Measurements from ENCODE around the gene ALOX5AP.
"Not testable (repeated sequence)": the region's sequence is repeated elsewhere in the genome, so short reads cannot be mapped to it uniquely, and the experiment has no call there.

Gene ALOX5AP

GRCh38 chr13:30739237-30739528 is 3.8 kb downstream of the ALOX5AP start:
- no peak for DNase-seq

GRCh38 chr13:30739761-30740642 is 4.7 kb downstream of the ALOX5AP start:
- no peak for DNase-seq

- DNase-seq, result no peak
These were observed 7.6 kb downstream of the ALOX5AP start for GRCh38 chr13:30742901-30743300.

- no peak for DNase-seq
These were observed 8.1 kb downstream of the ALOX5AP start for GRCh38 chr13:30743319-30744055.

GRCh38 chr13:30744056-30744680 is 8.8 kb downstream of the ALOX5AP start:
- no peak for DNase-seq

GRCh38 chr13:30744681-30745077 is 9.3 kb downstream of the ALOX5AP start:
- DNase-seq, result no peak

- no peak for DNase-seq
These were observed 10.8 kb downstream of the ALOX5AP start for GRCh38 chr13:30745906-30746686.

- DNase-seq, result no peak
These were observed 11.4 kb downstream of the ALOX5AP start for GRCh38 chr13:30746791-30747190.

- not testable (repeated sequence) for DNase-seq
These were observed 12.5 kb downstream of the ALOX5AP start for GRCh38 chr13:30747845-30748244.

- DNase-seq, result no peak
These were observed 13.4 kb downstream of the ALOX5AP start for GRCh38 chr13:30748717-30749116.

GRCh38 chr13:30750036-30750435 is 14.7 kb downstream of the ALOX5AP start:
- DNase-seq, result no peak

GRCh38 chr13:30751183-30751933 is 16.0 kb downstream of the ALOX5AP start:
- no peak for DNase-seq

GRCh38 chr13:30752201-30752797 is 17.0 kb downstream of the ALOX5AP start:
- DNase-seq, result no peak

- no peak for DNase-seq
These were observed 17.8 kb downstream of the ALOX5AP start for GRCh38 chr13:30753030-30753616.

- no peak for DNase-seq
These were observed 20.3 kb downstream of the ALOX5AP start for GRCh38 chr13:30755678-30756077.

- no peak for DNase-seq
These were observed 21.8 kb downstream of the ALOX5AP start for GRCh38 chr13:30757026-30757742.

GRCh38 chr13:30759748-30760147 is 24.4 kb downstream of the ALOX5AP start:
- DNase-seq, result no peak

- no peak for DNase-seq
These were observed 27.3 kb downstream of the ALOX5AP start for GRCh38 chr13:30762643-30763042.

- no peak for DNase-seq
These were observed 28.6 kb downstream of the ALOX5AP start for GRCh38 chr13:30763786-30764413.

- no peak for DNase-seq
These were observed 30.9 kb downstream of the ALOX5AP start for GRCh38 chr13:30766231-30766630.

All from COR-L47 (cell line).